ENCODE results near the gene CADPS. TPM values are rescaled to one million over a fixed set of nuclear protein-coding genes. Genes with fewer than 3 reads are reported as not detected.

CADPS gene
- polyA plus RNA-seq, 1 donor (not counting 4 experiments of a cell fraction or from before 2014, with no cell fraction given), result not detected

- Histone ChIP-seq H3K27ac (ENCODE audit: control insufficient read depth, insufficient read depth, low read length) (no peak overlapping the region), H3K79me2 (ENCODE audit: control insufficient read depth, insufficient read depth, low read length) (no peaks in the 10 kb centered on the region), H3K27me3 (ENCODE audit: control insufficient read depth, extremely low read depth, insufficient read depth, low read length) (no peaks in the 10 kb centered on the region), H3K36me3 (ENCODE audit: control insufficient read depth in 2 of 2, extremely low read depth in 1 of 2, insufficient read depth in 2 of 2, low read length in 2 of 2) (no peaks in the 10 kb centered on the region), H3K4me2 (ENCODE audit: control insufficient read depth, extremely low read depth, insufficient read depth, low read depth, low read length) (no peak overlapping the region), H3K4me1 (ENCODE audit: control insufficient read depth, extremely low read depth, insufficient read depth, low read length) (peaks cover 8% of the 10 kb centered on the region), H3K9me3 (ENCODE audit: control insufficient read depth, low read depth, low read length) (no peaks in the 10 kb centered on the region), H3K4me3 (ENCODE audit: control insufficient read depth in 2 of 3, extremely low read depth in 1 of 3, insufficient read depth in 2 of 3, low read depth in 1 of 3, low read length in 3 of 3) (no peak overlapping the region), H4K20me1 (ENCODE audit: control insufficient read depth, extremely low read depth, insufficient read depth, low read length) (no peaks in the 10 kb centered on the region), H3K9me1 (ENCODE audit: control insufficient read depth, extremely low read depth, insufficient read depth, low read length) (no peaks in the 10 kb centered on the region), H3K9ac (ENCODE audit: control insufficient read depth, extremely low read depth, insufficient read depth, low read length) (no peak overlapping the region), H2AFZ (ENCODE audit: control insufficient read depth, low read length) (no peak overlapping the region)
- no peak for DNase-seq (ENCODE audit: low read depth, low spot score)
- dilution Hi-C loops (cut with MboI; ENCODE audit: extremely low pct_ligation_motif_present, low sequenced_read_pairs), result no loop called here
- FAIRE-seq, result no peak
- TF ChIP-seq EZH2 (IDR thresholded peaks at IDR 0.05; ENCODE audit: low read length) (no peak), CTCF (optimal IDR thresholded peaks at IDR 0.05 in 1 of 3, IDR thresholded peaks at IDR 0.05 in 1 of 3, conservative IDR thresholded peaks at IDR 0.05 in 1 of 3; ENCODE audit: extremely low read depth in 1 of 3, insufficient read depth in 2 of 3, low read length in 3 of 3) (no peak)
These were observed 303.3 kb downstream of the CADPS start for GRCh38 chr3:62571916-62572315.

- TF ChIP-seq CTCF (optimal IDR thresholded peaks at IDR 0.05 in 1 of 3, IDR thresholded peaks at IDR 0.05 in 1 of 3, conservative IDR thresholded peaks at IDR 0.05 in 1 of 3; ENCODE audit: extremely low read depth in 1 of 3, insufficient read depth in 2 of 3, low read length in 3 of 3), result no peak
- TF ChIP-seq EZH2 (IDR thresholded peaks at IDR 0.05; ENCODE audit: low read length), result no peak
- no peak overlapping the region for H3K4me2 ChIP-seq (ENCODE audit: control insufficient read depth, extremely low read depth, insufficient read depth, low read depth, low read length)
- DNase-seq (ENCODE audit: low read depth, low spot score) (no peak), FAIRE-seq (no peak)
- peaks cover 8% of the 10 kb centered on the region for H3K4me1 ChIP-seq (ENCODE audit: control insufficient read depth, extremely low read depth, insufficient read depth, low read length)
- H3K27ac ChIP-seq (ENCODE audit: control insufficient read depth, insufficient read depth, low read length), result no peak overlapping the region
- H3K9me3 ChIP-seq (ENCODE audit: control insufficient read depth, low read depth, low read length), result no peaks in the 10 kb centered on the region
- dilution Hi-C loops (cut with MboI; ENCODE audit: extremely low pct_ligation_motif_present, low sequenced_read_pairs), result no loop called here
- H2AFZ ChIP-seq (ENCODE audit: control insufficient read depth, low read length), result no peak overlapping the region
- no peaks in the 10 kb centered on the region for H3K27me3 ChIP-seq (ENCODE audit: control insufficient read depth, extremely low read depth, insufficient read depth, low read length)
- no peaks in the 10 kb centered on the region for H4K20me1 ChIP-seq (ENCODE audit: control insufficient read depth, extremely low read depth, insufficient read depth, low read length)
- H3K79me2 ChIP-seq (ENCODE audit: control insufficient read depth, insufficient read depth, low read length), result no peaks in the 10 kb centered on the region
- H3K9me1 ChIP-seq (ENCODE audit: control insufficient read depth, extremely low read depth, insufficient read depth, low read length), result no peaks in the 10 kb centered on the region
- no peak overlapping the region for H3K4me3 ChIP-seq (ENCODE audit: control insufficient read depth in 2 of 3, extremely low read depth in 1 of 3, insufficient read depth in 2 of 3, low read depth in 1 of 3, low read length in 3 of 3)
- no peaks in the 10 kb centered on the region for H3K36me3 ChIP-seq (ENCODE audit: control insufficient read depth in 2 of 2, extremely low read depth in 1 of 2, insufficient read depth in 2 of 2, low read length in 2 of 2)
- no peak overlapping the region for H3K9ac ChIP-seq (ENCODE audit: control insufficient read depth, extremely low read depth, insufficient read depth, low read length)
These were observed 304.3 kb downstream of the CADPS start for GRCh38 chr3:62570888-62571287.
